HEK293T (cell line): ENCODE results near the gene CUBN.

Experiments used
- BHLHE40 ChIP-seq: fragments of 450-650 bp; IDR thresholded peaks from 2 replicates; pipeline ENCODE4 v1.6.1; 2016; ENCODE audit warnings: mild to moderate bottlenecking, moderate library complexity, borderline replicate concordance
- CTBP1 ChIP-seq: fragments of 450-650 bp; IDR thresholded peaks from 2 replicates; pipeline ENCODE4 v1.6.1; 2016; ENCODE audit warnings: borderline replicate concordance
- FOXA1 ChIP-seq: fragments of 450-650 bp; IDR thresholded peaks from 2 replicates; pipeline ENCODE4 v1.6.1; 2016; ENCODE audit warnings: mild to moderate bottlenecking
- FOXM1 ChIP-seq: fragments of 450-650 bp; IDR thresholded peaks from 2 replicates; pipeline ENCODE4 v1.6.1; 2017; ENCODE audit warnings: mild to moderate bottlenecking, borderline replicate concordance
- L3MBTL2 ChIP-seq: fragments of 450-650 bp; conservative IDR thresholded peaks from 2 replicates; pipeline ENCODE4 v1.6.1; 2016; ENCODE audit warnings: mild to moderate bottlenecking
- LEF1 ChIP-seq: fragments of 450-650 bp; IDR thresholded peaks from 2 replicates; pipeline ENCODE4 v1.6.1; 2017; ENCODE audit warnings: mild to moderate bottlenecking, borderline replicate concordance
- SP1 ChIP-seq: fragments of 450-650 bp; IDR thresholded peaks from 2 replicates; pipeline ENCODE4 v1.6.1; 2017
- SUZ12 ChIP-seq: fragments of 450-650 bp; IDR thresholded peaks from 2 replicates; pipeline ENCODE4 v1.6.1; 2016; ENCODE audit warnings: mild to moderate bottlenecking
- TARDBP ChIP-seq: fragments of 450-650 bp; IDR thresholded peaks from 2 replicates; pipeline ENCODE4 v1.6.1; 2016

DNA sequence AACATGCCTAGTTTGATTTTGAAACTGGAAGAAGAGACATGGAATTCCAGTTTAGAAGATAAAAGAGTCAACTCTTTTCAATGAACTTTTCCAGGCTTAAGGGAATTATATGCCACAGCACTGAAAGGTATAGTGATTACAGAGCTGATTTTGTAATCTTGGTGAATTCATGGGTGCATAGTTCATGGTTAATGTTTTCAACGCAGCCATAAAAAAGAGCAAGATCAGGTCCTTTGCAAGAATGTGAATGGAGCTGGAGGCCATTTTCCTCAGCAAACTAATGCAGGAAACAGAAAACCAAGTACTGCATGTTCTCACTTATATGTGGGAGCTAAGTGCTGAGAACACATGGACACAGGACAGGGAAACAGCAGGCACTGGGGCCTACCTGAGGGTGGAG is 94.2 kb downstream of the CUBN start:
- TF ChIP-seq FOXA1 = no peak
- TF ChIP-seq TARDBP = no peak
- no peak for TF ChIP-seq BHLHE40
- TF ChIP-seq L3MBTL2 = no peak
- no peak for TF ChIP-seq FOXM1
- TF ChIP-seq SP1 = no peak
- no peak for TF ChIP-seq CTBP1
- TF ChIP-seq LEF1 = no peak
- no peak for TF ChIP-seq SUZ12
